Eye (tissue), 1 donor: ENCODE data around the gene IQSEC3.
"Not testable (repeated sequence)": the region's sequence is repeated elsewhere in the genome, so short reads cannot be mapped to it uniquely, and the experiment has no call there.

Experiments
- DNase-seq: peaks from one replicate; pipeline ENCODE4 v3.0.0-alpha.2; 2015

IQSEC3 gene

DNA sequence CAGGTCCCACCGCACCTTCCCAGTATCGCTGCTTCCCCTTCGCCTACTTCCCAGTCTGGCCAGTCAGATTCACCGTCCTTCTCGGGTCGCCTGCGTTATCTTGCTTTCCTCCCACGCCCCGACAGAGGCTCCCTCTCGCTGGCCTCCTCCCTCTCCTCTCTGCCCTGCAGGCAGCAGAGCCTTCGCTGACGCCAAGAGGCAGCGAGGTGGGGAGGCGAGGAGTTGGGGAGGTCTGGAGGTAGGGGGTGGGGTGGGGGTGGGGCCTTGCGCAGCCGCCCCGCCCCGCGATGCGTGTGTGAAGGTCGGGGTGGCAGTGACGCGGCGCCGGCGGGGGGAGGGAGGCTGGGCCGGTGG, at the start of gene IQSEC3:
TSS of gene IQSEC3 (plus strand) at position 340 of the 354 bp plus-strand sequence. CDS start 116 bp downstream, outside the sequence.
- DNase-seq, result not testable (repeated sequence)

DNA sequence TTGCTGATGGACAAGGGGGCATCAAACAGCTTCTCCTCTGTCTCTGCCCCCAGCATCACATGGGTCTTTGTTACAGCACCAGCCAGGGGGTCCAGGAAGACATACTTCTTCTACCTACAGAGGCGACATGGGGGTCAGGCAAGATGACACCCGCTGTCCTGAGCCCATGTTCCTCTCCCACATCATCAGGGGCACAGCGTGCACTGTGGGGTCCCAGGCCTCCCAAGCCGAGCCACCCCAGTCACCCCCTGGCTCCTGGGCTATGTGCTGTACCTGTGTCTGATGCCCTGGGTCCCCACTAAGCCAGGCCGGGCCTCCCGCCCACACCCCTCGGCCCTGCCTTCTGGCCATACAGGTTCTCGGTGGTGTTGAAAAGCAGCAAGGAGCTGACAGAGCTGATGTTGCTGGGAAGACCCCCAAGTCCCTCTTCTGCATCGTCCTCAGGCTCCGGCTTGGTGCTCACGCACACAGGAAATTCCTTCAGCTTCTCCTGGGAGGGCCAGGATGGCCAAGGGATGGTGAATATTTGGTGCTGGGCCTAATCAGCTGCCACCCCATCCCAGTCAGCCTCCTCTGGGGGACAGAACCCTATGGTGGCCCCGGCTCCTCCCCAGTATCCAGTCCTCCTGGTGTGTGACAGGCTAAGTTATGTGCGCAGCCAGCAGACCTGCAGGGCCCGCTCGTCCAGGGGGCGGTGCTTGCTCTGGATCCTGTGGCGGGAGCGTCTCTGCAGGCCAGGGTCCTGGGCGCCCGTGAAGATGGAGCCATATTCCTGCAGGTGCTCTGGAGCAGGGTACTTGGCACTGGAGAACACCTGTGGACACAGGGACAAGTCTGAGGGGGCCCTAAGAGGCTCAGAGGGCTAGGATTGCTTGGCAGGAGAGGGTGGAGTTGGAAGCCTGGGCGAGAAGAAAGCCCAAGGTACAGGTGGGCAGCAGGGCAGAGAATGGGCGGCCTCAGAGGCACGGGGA, 48.9 kb upstream of the IQSEC3 start:
- not testable (repeated sequence) for DNase-seq

DNA sequence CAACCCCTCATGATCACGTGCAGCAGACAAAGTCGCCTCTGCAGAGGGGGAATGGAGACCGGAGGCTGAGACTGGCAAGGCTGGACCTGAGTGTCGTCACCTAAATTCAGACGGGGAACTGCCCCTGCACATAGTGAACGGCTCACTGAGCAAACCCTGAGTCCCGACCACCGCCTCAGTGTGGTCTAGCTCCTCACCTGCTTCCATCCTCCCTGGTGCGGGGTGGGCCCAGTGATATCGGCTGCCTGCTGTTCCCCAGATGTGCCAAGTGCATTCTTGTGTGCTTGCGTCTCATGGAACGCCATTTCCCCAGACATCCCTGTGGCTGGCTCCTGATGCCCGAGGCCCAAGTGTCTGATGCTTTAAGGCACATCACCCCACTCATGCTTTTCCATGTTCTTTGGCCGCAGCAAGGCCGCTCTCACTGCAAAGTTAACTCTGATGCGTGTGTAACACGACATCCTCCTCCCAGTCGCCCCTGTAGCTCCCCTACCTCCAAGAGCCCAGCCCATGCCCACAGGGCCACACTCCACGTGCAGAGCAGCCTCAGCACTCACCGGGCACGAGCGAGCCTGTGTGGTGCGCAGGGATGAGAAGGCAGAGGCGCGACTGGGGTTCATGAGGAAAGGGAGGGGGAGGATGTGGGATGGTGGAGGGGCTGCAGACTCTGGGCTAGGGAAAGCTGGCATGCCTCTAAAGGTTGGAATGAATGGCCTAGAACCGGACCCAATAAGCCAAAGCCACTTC, 47.6 kb upstream of the IQSEC3 start:
- not testable (repeated sequence) for DNase-seq

DNA sequence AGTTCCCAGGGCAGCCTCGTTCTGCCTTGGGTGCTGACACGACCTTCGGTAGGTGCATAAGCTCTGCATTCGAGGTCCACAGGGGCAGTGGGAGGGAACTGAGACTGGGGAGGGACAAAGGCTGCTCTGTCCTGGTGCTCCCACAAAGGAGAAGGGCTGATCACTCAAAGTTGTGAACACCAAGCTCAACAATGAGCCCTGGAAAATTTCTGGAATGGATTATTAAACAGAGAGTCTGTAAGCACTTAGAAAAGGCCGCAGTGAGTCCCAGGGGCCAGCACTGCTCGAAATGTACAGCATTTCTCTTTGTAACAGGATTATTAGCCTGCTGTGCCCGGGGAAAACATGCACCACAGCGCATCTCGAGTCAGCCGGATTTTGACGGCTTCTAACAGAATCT, 46.7 kb upstream of the IQSEC3 start:
- not testable (repeated sequence) for DNase-seq

DNA sequence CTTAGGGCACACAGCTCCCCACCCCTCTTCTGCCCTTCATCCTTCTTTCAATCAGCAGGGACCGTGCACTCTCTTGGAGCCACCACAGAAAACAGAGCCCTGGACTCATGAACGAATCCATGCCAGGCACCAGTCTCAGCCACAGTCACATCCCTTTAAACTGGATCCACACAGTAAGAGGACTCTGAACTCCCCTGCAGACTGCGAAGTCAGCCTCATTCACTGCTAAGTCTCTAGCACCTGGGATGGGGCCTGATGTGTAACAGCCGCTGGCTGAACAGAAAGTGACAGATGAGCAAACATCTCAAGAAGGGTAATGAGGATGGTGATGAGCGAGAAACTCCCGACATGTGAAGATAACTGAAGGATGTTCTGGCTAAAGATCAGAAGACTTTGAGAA, 45.8 kb upstream of the IQSEC3 start:
- peak; percentile 36 for DNase-seq

DNA sequence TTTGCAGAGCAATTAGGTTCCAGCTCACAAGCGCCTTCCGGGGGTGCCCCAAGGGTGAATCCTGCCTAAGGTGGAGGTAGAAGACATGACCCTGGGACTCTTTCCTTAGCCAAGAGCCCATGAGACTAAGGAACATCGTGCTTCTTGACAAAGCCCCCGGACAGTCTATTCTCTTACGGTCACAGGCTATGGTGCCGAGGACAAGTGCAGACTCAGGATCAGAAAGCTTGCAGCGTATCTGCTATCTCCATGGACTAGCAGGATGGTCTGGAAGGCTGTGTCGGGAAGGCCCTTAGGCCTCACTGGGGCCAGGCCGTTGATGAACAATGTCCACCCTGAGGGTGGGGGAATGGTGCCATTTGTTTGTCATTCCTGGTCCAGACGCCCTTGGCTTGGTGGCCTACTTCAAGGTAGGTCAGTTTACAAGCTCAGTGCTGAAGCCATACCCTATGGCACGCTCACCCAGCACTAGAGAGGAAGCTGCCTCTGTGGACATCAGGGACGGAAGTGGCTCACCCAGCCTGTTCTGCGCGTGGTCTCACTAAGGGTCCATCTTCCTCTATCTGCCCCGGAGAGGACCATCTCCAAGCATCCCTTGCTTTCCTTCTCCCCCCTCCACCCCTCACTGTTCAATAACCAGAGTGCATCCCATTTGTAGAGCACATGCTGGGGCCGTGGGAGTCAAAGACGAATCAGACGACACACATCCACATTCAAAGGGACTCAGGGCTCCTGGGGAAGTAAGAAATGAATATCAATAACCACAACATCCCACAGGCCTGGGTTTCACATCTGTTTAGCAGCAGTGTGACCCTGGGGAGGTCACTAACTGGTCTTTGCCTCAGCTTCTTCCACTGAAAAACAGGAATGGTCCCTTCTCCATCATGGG, 45.0 kb upstream of the IQSEC3 start:
- no peak for DNase-seq

DNA sequence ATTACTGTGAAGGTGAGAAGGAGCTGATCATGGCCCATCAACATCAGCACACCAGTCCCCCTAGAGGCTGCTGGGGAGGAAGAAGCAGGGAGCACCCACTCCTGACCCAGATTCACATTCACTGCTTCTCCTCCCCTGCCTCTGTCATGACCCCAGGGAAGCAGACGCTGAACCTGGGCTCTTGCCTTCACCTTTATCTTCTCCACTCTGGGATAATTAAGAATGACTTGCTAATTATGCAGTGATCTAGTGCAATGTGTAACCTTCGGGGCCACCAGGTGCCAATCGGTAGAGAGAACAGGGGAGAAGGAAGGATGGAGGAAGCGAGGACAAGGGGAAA, 44.4 kb upstream of the IQSEC3 start:
- no peak for DNase-seq

DNA sequence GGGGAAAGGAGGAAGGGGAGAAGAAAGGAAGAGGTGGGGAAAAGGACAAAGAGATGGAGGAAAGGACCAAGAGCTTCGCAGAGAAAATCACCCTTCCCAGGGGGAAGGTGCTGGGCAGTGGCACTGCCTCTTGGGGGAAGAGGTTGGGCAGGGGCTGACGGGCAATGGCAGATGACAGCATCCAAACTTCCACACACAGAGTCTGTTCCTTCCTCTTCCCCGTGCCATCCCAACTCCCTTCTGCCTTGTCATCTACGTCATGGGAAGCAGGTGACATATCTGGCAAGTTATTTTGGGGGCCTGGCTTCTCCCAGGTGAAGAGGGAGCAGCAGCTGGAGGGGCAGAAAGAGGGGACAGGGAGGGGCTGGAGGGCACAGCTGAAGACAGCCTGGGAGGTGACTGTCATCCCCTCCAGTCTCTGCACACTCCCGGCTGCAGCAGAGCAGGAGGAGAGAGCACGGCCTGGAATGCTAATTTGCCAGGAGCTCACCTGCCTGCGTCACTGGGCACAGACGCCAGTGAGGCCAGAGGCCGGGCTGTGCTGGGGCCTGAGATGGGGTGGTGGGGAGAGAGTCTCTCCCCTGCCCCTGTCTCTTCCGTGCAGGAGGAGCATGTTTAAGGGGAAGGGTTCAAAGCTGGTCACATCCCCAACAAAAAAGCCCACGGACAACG, 43.9 kb upstream of the IQSEC3 start:
- no peak for DNase-seq

DNA sequence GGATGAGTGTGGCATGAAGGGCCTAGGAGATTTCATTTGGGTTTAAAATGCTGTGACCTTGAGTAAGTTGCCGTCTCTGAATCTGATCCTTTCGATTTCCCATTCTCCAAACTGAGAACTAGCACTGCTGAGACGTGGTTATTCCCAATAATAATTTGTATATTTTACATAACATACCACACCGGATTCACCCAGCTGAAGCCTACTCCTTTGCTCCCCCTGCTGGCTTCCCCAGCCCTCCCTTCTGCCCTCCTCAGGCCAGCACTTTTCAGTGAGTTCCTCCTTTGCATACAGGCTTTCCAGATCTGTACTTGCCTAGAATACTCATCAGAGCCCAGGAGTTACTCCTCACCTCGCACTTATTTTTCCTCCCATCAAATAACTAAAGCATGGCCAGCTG, 38.7 kb upstream of the IQSEC3 start:
- DNase-seq, result not testable (repeated sequence)

DNA sequence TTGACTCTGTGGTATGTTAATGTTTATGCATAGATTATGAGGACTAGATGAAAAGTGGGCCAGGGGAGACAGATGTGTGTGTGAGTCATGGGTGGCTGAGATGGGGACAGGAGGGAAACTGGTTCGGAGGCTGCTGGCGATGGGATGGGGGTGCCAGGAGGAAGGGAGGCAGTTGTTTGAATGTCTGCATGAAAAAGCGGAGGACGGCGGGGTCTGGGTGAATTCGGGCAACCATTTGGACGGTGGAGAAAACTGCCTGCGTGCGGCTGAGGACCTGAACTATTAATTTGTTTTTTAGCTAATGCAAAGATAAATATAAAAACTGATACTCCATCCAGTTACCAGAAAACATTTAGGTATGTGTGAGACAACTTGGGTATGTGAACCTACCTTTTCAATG, 27.8 kb upstream of the IQSEC3 start:
- DNase-seq, result not testable (repeated sequence)

DNA sequence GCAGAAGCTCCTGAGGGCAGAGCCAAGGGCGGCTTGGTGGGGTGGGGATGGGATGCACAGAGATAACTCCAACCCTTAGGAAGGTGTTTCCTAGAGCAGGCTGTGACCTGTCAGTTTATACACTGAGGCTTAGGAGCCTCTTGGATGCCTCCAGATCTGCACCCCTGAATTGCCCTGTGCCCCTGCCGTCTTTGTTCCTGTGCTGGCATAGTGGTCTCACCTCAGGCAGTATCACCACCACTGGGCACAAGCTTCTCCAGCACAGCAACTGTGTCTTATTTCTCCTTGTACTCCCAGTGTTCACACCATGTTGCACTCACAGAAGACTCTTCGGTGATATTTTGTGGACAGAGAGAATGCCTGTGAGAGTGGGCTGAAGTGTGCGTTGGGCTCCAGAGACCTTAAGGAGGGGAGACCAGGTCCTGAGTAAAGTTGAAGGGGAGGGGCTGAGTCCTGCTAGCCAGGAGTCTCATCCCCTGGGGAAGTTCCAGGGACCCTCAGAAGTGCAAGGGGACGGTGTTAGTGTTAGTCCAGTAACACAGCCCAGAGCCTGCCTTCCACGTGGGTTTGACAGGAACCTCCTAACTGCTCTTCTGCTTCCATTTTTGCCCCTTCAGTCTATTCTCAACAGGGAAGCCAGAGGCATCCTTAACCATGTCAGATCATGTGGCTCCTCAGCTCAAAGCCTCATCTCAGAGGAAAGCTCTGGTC, 26.9 kb upstream of the IQSEC3 start:
- DNase-seq, result not testable (repeated sequence)

DNA sequence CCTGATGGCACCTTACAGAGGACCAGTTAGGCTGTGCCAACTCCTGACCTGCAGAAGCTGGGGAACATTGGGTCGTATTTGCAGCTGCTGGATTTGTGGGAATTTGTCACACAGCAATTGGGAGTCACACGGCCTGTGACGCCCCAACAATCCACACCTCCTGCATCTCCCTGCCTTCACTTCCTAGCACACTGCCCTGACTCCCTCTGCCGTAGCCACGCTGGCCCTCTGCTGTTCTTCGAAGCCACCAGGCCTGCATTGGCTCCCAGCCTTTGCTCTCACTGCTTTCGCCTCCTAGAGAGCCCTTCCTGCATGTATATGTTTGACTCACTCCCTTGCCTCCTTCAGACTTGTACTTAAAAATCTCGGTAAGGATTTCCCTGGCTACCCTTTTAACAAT, 22.2 kb upstream of the IQSEC3 start:
- DNase-seq, result not testable (repeated sequence)

DNA sequence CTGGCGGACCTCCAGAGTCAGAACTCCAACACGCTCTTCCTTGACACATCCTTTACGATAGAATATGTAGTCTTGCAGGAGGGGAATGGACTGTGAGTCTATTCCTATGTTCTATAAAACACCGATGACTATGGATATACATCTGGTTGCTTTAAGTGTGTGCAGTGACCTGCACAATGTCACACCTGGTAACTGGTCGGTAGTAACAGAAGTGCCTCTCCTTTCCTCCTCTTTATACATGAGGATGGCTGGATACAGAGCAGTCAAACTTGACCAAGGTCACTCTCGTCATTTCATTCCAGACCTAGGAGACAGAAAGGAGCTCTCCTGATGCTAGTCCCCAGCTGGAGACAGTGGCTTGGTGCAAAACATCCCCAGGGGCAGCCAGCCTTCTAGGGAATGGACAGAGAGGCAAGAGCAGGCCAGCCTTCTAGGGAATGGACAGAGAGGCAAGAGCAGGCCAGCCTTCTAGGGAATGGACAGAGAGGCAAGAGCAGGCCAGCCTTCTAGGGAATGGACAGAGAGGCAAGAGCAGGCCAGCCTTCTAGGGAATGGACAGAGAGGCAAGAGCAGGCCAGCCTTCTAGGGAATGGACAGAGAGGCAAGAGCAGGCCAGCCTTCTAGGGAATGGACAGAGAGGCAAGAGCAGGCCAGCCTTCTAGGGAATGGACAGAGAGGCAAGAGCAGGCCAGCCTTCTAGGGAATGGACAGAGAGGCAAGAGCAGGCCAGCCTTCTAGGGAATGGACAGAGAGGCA, 21.2 kb upstream of the IQSEC3 start:
- not testable (repeated sequence) for DNase-seq

DNA sequence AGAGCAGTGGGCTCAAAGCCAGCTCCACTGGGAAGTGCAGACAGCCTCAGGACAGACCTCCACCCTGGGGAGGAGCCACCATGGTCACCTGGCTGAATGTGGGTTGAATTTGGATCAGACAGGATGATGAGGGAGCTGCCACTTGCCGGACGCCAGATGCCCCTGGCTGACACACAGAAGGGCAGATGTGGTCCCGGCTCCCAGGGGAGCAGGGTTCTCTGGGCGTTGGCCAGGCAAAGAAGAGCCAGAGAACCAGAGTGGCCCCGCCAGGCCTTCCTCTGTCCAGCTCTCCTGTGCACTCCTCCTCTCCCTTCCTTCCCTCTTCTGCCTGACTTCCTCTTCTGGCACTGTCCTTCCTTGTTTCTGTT, 20.6 kb upstream of the IQSEC3 start:
- not testable (repeated sequence) for DNase-seq

DNA sequence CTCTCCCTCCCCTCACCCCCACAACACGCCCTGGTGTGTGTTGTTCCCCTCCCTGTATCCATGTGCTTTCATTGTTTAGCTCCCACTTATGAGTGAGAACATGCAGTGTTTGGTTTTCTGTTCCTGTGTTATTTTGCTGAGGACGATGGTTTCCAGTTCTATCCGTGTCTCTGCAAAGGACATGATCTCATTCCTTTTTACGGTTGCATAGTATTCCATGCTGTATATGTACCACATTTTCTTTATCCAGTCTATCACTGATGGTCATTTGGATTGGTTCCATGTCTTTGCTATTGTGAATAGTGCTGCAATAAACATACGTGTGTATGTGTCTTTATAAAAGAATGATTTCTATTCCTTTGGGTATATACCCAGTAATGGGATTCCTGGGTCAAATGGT, 20.0 kb upstream of the IQSEC3 start:
- not testable (repeated sequence) for DNase-seq

DNA sequence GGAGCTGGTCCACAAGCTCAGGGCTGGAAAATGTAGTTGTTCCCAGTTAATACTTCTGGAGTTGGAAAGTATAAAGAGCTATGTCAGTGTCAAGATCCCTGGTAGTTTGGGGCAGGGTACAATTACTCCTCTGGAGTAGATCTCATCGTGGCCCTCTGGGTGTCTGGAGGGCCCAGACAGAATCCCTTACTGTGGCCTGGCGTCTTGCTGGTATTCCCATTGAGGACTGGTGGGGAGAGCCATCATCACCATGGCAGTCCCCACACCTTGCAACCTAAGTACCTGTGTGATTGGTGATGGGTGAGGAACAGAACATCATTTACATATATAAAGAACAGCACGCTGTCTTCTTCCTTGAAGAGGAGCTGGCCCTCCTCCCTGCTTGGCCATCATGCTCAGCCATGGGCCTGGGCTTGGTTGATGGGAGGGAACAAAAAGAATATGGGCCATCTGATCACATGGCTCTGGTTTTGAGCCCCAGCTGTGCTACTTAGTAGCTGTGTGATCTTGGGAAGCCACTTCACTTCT, 18.8 kb upstream of the IQSEC3 start:
- DNase-seq, result not testable (repeated sequence)

DNA sequence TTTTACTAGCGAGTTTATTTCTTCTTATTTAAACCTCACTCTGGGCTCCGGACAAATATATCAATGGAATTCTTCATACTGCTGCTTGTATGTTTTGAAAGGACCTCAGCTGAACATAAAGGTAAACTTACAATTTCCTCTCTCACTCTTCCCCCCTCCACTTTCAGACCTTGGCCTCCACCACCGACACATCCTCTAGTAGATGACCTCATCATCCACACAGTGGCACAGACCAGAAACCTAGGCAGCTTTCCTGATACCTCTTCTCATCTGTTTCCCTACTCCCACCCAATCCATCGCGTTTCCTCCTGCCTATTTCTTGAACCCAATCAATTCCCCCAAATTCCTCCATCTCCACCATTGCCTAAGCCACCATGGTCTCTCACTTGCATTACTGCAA, 17.4 kb upstream of the IQSEC3 start:
- not testable (repeated sequence) for DNase-seq

DNA sequence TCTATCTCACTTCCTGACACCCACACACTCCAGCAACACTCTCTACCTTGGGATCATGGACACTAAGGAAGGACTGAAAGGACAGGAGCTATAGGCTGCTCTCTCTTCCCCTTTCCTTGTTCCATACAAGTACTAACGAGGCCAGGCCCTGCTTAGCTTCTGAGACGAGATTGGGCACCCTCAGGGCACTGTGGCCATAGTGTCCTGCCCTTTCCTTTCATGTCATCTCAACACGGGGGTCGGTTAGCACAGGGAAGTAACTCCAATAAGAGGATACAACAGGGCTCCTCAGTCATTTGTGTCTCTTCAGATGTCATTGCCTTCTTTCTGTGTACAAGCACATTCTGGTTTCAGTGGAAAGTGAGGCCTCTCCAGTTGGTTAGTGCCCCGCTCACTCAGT, 15.5 kb upstream of the IQSEC3 start:
- DNase-seq, result not testable (repeated sequence)

DNA sequence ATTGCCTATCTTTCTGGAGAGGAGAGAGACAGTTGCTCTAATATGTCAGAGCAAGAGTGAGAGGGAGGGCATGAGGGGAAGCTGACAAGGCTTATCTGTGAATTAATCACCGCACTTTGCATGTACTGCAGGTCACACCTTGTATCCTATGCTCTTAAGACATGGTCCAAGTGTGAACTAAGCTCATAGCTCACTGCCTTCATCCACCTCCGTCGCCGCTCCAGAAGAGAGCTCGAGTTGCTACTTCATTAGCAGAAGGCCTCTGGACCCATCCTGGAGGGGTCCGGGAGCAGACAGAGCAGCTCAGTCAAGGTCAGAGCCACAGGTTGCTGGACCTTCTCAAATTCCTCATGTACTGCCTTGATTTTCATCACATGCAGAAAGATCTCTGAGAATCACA, 14.6 kb upstream of the IQSEC3 start:
- DNase-seq, result not testable (repeated sequence)

DNA sequence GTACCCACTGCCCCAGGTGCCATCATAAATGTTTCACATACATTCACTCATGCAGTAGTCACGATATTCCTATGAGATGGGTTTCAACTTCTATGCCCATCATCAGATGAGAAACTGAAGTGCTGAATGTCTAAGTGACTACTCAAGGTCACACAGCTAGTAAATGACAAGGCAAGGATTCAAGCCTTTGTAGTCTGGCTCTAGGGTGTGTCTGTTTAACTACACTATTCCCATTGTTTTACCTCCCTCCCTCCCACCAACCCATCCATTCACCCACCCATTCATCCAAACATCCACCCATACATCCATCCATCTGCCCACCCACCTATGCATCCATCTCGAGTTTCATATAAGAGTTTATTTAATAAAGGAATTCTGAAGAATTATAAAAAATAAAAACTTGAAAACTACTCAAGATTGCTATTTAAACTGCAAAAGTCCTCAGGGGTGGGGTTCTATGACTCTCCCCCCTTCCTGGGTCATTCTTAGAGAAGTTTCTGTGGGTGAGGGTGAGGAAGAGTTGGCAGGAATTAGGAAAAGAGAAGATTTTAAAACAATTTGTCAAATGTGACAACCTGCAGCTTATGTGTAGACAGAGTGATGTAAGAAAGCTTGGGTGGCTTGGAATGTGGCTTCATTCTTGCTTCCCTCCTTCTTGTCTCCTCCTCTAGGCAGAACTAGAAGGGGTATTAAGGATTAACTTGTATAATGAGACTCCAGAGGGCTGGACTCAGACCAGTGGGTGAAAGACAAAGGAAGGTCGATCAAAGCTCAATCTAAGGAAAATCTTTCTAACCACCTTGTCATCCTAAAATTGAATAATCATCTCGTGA, 13.4 kb upstream of the IQSEC3 start:
- DNase-seq, result not testable (repeated sequence)
